HG02840 (cell line): Measurements from ENCODE around the gene LMO7.
"Not testable (repeated sequence)": the region's sequence is repeated elsewhere in the genome, so short reads cannot be mapped to it uniquely, and the experiment has no call there.

Source experiments
- ATAC-seq: cut with Tn5 transposase; IDR thresholded peaks from one replicate; pipeline ENCODE4 v1.9.1; 2021; ENCODE audit warnings: mild to moderate bottlenecking, moderate library complexity, moderate number of reproducible peaks; ENCODE audit not compliant: unreplicated experiment, low FRiP score

The LMO7 gene

DNA sequence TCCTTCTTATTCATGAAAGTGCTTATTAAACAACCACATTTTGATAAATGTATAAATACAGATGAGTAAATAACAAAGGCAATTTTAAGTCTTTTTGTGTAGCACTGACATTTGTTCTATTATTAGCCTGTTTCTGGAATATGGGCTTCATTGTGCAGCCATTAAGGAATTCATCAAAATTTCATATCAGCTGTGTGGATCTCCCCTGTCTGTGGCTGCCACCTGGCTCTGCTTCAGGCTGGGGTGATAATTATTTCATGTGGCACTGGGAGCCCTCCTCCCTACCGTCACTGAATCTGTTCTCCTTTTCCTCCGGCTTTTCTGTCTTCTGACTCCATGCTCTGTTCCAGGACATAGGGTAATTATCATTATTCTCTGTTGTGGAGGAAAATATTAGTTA, 57.1 kb downstream of the LMO7 start:
- no peak for ATAC-seq

- ATAC-seq, result no peak
These were observed 58.6 kb downstream of the LMO7 start for GRCh38 chr13:75694722-75695121.

DNA sequence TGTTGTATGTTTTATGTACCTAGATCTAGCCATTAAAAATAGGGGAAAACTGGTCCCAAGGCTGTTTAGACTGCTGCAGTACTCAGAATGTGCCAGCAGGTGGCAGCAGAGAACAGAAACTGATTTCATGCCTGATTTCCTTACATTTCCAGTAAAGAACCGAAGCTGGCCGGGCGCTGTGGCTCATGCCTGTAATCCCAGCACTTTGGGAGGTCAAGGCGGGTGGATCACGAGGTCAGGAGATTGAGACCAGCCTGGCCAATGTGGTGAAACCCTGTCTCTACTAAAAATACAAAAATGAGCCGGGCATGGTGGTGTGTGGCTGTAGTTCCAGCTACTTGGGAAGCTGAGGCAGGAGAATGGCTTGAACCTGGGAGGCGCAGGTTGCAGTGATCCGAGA, 59.8 kb downstream of the LMO7 start:
- not testable (repeated sequence) for ATAC-seq

- ATAC-seq, result no peak
These were observed 62.9 kb downstream of the LMO7 start for GRCh38 chr13:75699062-75699461.

- ATAC-seq, result not testable (repeated sequence)
These were observed 63.6 kb downstream of the LMO7 start for GRCh38 chr13:75699717-75700116.

DNA sequence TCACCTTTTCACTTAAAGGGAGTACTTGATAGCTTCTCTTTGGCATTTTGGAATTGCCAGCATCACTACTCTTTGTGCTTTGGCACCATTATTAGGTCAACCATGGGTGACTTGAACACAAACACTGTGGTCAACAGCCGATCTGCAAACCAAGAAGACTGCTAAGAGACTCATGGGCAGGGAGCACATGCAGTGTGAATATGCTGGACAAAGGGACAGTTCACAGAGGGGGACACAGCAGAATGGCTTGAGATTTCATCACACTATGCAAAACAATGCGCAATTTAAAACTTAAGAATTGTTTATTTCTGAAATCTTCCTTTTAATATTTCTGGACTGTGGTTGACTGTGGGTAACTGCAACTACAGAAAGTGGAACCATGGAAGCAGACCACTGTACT, 64.4 kb downstream of the LMO7 start:
- ATAC-seq, result no peak

DNA sequence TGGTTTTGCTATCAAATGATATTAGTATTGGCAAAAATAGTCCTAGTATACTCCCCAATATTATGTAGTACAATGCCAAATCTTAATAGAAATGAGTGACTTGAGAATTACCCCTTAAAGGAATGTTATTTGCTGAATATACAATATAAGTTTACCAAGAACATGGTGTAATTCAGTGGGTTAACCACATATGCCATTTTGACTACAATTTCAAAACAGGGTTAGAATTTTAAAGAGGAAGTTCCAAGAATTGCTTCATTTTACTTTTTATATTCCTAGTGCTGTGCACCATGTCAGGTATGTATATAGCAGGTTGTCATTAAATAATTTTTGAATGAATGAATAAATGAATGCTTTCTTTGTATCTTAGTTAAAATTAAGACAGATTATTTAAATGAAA, 66.3 kb downstream of the LMO7 start:
- no peak for ATAC-seq

DNA sequence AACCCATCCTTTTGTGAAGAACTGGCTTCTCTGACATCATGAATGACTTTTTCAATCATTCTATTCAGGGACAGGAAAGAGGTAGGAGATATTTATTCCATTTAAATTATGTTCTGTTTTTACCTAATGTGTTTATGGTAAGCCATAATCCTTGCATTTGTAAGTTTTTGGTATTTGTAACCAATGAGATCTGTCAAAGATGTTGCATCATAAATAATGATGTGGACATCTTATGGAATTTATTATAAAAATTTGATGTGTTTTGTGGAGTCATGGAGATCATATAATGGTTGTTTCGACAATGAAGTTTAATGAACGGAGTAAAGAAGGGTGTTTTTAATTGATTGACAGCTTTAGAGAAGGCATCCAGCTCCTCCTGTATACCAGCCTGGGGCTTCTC, 67.6 kb downstream of the LMO7 start:
- ATAC-seq, result no peak

DNA sequence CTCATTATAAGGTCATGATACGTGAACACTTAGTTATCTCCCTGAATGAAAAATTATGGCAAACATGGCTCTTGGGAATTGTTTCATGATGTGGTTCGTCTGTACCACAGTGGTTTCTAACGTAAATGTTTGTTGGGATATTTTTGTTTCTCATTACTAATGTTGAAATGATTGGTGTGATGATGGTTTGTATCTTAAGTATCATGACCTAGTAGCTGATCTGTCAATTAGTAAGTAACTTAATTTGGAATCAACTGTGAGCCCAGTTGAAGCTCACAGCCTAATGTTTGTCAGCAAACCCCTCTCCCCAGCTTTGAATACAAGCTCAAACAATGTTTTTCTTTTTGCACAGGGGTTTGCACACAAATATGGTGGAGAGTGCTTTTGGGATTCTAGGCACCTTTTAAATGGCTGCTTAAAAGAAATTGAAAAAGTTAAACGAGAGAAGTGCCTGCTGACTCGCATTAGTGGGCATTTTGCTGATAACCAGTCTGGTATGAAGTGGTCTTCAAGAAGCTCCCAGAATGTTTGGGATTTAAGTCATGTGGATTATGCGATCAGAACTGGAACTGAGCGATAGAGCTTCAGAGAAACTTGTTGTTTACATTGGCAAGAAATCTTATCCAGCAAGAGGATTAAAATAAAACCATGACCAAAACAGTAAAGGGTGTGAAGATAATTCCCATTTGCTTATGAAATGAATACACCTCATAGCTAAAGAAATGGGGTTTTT, 68.2 kb downstream of the LMO7 start:
- no peak for ATAC-seq

DNA sequence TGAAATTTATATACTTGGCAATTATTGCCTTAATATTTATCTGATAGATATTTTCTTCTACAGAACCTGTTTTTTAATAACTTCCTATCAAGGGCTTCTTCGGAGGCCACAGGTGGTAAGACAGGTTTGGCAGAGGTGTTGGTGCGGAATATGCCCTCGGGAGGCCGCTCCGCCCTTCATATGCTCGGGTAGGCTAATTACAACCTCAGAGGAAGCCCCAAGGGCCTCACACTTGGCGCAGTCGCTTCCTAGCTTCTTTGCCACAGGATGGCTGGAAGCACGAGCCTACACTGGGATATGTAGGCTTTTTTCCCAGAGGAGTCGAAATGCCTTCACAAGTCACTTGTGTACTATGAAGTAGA, 68.8 kb downstream of the LMO7 start:
- ATAC-seq, result no peak

DNA sequence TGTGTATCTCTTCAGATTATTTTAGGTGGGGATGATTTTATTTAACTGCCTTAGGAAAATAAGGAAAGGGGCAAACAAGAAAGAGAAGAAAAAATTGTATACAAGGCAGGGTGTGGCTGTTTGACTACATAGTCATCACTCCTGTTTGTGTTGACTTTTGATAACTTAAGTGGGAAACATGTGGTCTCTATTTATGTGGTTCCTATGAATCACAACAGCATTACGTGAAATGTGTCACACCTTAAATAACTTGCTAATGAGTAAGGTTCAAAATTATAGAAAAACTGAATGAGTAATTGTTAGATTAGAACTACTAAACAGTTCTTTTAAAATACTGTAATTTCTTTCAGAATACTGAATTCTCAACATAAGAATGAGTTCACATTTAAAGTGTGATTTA, 69.3 kb downstream of the LMO7 start:
- ATAC-seq, result no peak

- no peak for ATAC-seq
These were observed 69.8 kb downstream of the LMO7 start for GRCh38 chr13:75705908-75706307.

DNA sequence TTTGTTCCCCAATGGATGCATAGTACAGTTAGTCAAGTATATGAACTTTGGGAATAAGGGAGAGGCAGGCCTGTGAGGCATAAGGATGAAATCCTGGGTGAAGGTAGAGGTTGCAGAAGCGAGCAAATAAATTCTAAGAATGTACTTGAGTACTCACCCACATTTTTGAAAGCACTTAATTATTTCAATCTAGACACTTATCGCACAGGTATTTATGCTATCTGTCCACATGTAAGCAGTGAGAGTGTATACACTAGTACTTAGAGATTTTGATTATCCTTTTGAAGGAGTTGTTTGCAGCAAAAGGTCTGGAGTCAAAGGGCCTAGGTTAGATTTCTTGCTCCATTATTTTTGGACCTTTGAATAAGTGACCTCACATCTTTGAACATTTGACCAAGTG, 77.7 kb downstream of the LMO7 start:
- ATAC-seq, result no peak

DNA sequence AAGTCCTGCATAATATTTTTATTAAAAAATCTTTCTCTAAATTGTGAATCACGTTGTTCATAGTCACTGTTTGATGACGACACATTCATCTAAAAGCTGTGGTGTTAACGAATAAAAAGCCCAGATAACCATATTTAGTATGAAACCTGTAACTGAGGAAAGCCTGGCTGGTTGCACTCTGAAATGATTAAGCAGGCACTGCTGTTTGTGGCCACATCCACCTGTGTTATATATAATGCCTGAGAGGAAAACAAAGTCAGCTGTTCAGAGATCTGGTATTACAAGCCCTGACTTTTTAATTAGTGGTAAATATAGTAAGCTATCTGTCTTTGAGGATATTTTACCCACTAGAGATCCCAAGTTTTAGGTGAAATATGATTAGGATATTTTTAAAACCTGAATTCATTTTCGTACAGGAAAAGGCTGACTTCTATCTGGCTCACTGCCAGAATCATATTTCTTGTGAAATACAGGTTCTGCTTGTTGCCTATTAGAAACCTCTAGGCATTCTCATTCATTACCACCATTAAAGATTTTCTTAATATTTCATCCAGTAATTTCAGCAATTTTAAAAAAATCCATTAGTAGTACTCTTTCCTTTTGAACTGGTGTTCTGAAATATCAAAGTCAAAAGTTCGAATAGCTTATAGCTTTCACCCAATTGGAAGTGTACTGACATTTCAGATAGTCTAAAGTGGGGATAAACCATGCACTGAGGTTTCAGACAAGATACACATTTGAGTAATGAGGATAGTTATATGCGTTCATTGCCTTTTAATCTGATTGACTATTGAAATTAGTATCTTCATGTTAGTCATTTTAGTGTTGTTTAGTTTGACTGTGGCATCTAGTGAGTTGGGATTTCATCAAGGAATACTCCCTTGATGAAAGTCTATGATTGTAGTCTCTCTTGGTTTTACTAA, 79.7 kb downstream of the LMO7 start:
- ATAC-seq, result no peak

DNA sequence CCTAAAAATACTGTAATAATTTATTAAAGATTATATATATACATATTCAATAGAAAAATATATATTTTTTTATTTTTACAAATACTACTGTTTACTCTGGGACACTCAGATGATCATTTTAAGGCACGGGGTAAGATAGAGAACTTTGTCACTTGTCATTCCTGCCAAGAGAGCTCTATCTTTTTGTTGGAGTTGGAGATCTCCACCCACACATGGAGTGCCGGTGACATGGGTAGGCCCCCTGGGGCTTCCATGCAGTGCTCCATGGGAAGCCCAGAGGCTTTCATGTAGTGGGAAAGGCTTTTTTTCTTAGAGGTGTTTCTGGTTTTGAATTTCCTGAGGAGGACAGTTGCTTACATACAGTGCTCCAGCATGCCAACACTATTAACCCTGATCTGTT, 81.4 kb downstream of the LMO7 start:
- no peak for ATAC-seq

DNA sequence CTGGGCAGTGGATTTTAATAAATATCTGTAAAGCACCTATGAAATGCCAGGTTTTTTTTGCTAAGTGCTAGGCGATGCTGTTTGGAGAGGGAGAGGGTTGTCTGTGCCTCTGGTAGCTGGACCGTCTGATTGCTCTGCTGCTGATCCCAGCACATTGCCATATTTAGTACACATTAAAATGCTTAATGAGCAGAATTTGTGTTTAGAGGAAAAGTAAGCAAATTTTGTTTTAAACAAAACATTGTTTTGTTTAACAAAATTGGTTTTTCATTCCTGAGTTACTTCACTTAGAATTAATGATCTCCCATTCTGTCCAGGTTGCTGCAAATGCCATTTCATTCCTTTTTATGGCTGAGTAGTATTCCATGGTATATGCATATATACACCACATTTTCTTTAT, 85.2 kb downstream of the LMO7 start:
- ATAC-seq, result no peak

DNA sequence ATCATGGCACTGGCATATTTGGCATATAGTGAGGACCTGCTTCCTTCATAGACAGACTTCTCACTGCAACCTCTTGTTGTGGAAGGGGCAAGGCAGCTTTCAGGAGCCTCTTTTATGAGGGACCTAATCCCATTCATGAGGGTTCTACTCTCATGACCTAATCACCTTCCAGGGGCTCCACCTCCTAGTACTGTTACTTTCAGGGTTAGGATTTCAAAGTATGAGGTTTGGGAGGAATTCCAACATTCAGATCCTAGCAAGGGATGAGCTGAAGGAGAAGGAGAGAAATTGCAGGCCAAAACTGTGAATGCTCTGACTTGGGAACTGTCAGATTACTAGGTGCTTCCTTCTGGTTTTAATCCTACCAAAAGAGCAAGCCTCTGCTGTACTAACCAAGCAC, 87.8 kb downstream of the LMO7 start:
- no peak for ATAC-seq

DNA sequence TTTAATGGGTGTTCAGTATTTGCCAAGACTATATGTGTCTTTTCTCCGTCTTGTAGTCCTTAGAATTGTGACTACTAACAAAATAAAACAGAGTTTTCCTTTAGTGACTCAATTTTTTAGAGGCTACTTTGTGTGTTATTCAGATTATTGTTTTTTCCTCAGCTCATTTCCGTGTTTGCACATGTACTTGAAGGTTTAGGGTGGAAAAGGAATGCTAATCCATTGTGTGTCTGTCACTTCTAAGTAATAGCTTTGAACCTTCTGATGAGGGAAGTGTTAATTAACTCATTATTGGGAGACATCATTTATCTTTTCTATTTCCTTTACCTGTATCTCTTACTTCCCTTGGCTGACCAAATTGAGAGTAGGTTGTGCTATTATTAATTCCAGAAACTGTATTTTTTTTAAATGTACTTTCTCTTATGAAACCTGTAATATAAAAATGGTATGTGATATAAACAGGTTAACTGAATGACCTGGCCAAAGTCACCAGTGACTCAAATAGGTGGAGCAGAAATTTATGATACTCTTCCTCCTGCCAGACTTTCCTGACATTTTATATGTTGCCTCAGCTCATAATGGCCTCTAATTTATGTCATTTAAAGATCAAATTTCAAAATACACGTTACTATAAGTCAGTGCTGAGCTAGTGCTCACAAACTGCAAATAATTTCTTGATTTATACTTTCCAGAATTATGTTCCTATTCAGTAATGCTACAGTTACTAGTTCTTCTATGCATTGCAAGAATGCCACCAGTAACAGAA, 88.8 kb downstream of the LMO7 start:
- no peak for ATAC-seq

DNA sequence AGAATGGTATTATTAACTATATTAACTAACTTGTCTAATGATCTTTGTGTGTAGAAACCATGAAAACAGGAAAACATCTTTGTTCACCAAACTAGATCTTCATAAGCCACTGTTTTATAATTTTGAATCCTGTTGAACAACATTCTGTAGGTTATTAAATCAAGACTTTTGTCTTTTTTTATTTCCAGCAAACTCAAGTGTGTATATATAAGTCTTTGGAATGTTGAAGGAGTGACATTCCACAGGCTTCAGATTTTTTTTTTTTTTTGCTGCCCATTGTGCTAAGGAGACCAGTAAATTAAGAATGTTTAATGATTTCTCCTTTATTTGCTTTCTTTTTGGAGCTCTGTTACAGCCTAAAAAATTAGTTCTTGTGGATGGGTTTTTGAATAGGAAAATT, 89.6 kb downstream of the LMO7 start:
- no peak for ATAC-seq

GRCh38 chr13:75726306-75726705, 90.2 kb downstream of the LMO7 start:
- ATAC-seq, result no peak

DNA sequence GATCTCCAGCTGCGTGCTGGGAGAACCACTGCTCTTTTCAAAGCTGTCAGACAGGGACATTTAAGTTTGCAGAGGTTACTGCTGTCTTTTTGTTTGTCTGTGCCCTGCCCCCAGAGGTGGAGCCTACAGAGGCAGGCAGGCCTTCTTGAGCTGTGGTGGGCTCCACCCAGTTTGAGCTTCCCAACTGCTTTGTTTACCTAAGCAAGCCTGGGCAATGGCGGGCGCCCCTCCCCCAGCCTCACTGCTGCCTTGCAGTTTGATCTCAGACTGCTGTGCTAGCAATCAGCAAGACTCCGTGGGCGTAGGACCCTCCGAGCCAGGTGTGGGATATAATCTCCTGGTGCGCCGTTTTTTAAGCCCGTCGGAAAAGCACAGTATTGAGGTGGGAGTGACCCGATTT, 97.0 kb downstream of the LMO7 start:
- not testable (repeated sequence) for ATAC-seq
